Keratinocyte (primary cell): Measurements from ENCODE around the gene COA8.

Experiments used
- CTCF ChIP-seq, 3 experiments: IDR thresholded peaks in 1 of 3; conservative IDR thresholded peaks in 1 of 3; optimal IDR thresholded peaks in 1 of 3; 2 replicates in 2 of 3; 3 replicates in 1 of 3; pipeline versions ENCODE3 to v1.5.1; 2011; ENCODE audit warnings: low read length in 3 of 3, mild to moderate bottlenecking in 3 of 3, moderate library complexity in 2 of 3, control low read depth in 1 of 3, inconsistent platforms in 1 of 3; ENCODE audit not compliant: insufficient read depth in 2 of 3; ENCODE audit errors: extremely low read depth in 1 of 3
- EZH2 ChIP-seq: IDR thresholded peaks from one replicate; pipeline ENCODE4 v1.6.1; 2012; ENCODE audit warnings: inconsistent platforms, mild to moderate bottlenecking, low read length, moderate library complexity

DNA sequence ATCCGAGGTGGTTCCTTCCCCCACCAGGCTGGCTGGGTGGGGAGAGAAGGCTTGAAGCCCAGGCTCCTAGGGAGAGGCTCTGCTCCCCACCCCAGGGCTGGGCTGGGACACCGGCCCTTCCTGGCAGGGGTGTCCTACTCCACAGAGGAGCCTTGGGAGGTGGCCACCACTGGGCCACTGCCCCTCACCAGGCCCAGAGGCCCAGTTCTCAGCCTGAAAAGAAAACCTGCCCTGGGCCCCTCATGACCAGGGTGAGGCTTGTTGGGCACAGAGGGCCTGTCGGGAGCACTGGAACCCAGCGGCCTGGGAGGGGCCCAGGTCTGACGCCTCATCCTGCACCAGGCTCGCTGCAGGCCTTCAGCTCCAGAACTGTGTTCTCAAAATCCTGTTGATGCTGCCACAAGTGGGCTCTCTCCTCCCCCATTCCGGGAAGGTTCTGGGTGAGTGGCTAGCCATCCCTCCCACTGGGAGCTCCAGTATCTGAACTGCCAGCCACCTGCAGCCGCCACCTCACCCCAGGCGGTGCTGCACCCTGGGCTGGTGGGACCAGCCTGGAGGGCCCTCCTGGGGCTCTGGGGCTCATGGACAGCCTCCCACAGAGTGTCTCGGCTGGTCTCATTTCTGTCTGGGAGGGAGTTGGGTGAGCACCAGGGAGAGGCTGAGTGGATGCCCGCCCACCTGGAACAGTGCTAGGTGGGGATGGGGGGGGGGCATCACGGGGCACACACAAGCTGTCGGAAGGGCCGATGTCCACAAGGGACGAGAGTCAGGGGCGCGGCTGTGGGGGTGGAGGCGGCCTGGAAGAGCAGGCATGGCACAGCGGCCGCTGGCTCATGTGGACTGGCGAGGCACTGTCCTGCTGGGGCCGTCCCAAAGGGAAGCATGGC lies 12.1 kb upstream of the COA8 start:
- TF ChIP-seq EZH2, result no peak
- TF ChIP-seq CTCF (optimal IDR thresholded peaks at IDR 0.05 in 1 of 3, IDR thresholded peaks at IDR 0.05 in 1 of 3, conservative IDR thresholded peaks at IDR 0.05 in 1 of 3; ENCODE audit: extremely low read depth in 1 of 3, insufficient read depth in 2 of 3, low read length in 3 of 3), result no peak
